ENCODE measurements around the gene NEK4.

The NEK4 gene

DNA sequence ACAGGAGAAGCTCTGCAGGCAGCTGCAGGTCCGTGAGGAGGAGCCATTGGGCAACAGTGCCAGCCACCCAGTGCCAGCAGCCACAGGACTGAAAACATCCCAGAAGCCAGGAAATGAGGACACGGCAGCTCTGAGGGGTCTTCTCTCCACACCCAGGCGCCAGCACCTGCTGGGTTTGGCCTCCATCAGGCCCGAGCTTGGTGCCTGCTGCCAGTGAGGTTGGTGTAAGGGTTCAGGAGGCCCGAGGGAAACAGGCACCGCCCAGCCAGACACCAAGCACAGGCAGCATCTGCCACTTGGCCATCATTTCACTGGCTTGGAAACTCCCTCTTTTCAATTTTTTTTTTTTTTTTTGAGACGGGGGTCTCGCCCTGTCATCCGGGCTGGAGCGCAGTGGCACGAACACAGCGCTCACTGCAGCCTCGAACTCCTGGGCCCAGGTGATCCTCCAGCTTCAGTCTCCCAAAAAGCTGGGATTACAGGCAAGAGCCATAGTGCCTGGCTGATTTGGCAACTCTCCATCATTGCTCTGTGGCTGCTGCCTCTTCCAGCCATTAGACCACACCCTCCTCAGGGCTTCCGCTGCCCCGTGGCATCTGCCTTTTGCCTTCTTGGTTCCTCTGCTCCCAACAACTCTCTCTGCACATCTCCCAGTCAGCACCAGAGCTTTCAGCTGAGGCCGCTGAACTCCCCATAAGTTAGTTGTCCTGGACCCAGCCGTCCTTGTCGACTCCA, 22.4 kb upstream of the NEK4 start:
- DNase-seq (ENCODE audit: low read depth in 2 of 2) = no peak

DNA sequence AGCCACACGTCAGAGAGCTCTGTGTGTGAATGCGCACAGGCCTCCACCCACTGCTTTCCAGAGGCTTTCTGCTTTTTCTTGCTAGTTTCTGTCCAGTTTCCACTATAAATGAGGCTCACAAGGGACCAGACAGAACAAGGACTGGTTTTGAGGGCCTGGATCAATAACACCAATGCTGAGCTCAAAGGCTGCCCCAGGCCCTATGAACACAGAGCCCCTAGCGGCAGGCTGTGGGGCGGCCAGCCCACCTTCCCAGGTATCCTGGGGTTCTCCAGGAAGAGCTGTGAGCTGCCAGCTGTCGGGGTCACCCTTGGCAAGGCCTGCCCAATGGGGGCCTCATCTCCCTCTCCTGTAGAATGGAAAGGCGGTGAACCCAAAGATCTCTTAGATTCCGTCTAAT, 21.7 kb upstream of the NEK4 start:
- DNase-seq (ENCODE audit: low read depth in 2 of 2) = no peak

DNA sequence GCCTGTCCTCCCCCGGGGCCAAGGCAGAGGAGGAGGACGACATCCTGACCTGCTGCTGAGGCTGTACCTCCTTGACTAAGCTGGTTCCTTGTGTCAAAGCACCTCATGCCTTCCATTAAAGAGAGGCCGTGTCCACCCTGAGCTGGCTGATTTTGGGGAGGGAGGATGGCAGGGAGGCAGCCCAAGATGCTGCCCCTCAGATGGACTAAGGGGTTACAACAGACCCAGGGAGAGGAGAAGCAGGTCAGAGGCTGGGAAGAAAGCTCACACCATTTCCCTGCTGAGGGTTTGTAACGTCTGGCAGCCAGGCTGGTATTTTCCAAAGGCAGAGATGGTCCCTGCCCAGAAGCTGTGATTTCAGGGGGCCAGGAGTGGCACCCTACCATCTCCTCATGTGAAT, 21.2 kb upstream of the NEK4 start:
- no peak for DNase-seq (ENCODE audit: low read depth in 2 of 2)

DNA sequence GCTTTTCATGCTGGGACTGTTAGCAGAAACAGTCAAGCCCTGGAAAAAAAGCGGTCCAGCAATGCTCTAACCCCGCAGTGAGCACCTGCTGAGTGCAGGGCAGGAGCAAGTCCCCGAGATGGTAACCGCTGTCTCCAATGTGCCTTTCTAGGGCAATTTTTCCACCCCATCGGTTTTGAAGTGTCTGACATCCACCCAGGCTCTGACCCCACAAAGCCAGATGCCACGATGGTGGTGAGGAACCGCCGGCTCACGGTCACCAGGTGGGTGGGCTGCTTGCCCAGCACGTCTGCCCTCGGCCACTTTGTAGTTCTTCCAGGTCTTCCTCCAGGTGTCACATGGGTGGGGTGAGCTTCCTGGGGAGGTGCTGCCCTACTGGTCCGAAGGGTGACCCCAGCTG, 20.6 kb upstream of the NEK4 start:
- no peak for DNase-seq (ENCODE audit: low read depth in 2 of 2)

DNA sequence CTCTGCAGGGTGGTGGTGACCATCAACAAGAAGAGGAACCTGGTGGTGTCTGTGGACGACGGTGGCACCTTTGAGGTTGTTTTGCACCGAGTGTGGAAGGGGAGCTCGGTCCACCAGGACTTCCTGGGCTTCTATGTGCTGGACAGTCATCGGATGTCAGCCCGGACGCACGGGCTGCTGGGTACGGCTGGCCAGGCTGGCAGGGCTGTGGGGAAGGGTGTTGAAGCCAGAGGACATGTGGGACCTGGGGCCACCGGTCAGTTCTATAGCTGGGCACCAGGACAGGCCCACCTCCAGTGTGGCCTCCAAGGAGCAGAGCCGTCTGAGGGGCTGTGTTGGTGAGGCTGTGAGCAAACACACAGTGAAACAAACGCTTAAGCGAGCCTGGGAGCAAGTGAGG, 20.0 kb upstream of the NEK4 start:
- DNase-seq (ENCODE audit: low read depth in 2 of 2) = no peak

DNA sequence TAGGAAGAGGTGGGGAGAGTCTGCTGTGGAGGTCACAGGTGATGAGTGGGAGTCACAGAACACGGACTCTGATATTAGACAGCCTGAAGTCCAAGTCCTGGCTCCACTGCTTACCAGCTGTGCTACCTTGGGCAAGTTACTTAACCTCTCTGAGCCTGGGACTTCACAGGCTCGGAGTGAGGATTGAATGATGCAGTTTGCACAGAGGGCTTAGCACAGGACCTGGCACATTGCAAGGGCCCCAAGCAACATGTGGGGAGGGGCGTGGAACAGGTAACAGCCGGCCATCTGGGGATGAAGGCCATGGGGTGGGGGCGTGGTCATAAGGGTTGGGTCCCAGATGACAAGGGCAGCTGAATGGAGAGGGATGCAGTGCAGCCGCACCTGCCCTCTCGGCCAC, 19.6 kb upstream of the NEK4 start:
- no peak for DNase-seq (ENCODE audit: low read depth in 2 of 2)

DNA sequence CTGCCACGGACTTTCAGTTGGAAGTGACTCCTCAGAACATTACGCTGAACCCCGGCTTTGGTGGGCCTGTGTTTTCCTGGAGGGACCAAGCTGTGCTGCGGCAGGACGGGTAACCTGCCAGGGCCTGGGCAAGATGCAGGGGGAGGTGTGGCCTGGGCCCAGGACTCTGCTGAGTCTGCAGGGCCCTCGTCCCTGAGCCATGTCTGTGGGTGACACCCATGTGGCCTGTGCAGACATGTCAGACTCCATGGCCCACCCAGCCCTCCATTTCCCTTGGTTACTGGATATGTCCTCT, 19.0 kb upstream of the NEK4 start:
- no peak for DNase-seq (ENCODE audit: low read depth in 2 of 2)

DNA sequence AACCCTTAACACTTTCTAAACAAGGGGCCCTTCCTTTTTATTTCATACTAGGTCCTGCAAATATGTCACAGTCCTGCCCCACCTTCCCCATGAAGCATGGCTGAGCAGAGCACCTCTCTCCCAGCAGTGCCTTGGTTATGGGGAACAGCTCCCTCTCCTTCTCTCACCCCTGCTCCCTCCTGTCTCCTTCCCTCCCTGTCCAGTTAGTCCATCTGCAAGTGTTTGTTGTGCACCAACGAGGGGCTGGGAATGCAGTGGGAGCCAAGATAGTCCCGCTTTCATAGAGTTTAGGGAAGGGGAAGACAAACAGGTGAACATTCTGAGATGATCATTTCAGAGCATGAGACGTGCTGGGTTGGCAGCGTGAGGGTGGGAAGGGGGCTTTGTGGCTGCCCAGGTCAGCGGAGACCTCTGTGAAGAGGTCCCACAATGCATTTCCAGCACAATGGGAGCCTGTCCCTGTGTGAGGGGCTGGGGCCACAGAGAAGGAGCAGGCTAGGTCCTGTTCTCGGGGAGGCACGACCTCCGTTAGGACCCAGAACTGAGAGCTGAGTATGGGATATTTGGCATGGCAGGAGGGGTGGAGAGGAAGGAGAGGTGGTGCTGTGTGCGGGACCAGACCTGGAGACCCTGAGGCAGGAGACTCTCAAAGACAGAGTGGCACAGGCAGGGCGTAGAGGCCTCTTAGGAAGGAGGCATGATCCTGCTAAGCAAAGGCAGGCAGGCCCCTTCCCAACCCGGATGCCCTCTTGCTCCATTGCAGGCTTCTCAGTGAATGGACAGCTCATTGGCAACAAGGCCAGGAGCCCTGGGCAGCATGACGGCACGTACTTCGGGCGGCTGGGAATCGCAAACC, 18.4 kb upstream of the NEK4 start:
- DNase-seq (ENCODE audit: low read depth in 2 of 2) = no peak

DNA sequence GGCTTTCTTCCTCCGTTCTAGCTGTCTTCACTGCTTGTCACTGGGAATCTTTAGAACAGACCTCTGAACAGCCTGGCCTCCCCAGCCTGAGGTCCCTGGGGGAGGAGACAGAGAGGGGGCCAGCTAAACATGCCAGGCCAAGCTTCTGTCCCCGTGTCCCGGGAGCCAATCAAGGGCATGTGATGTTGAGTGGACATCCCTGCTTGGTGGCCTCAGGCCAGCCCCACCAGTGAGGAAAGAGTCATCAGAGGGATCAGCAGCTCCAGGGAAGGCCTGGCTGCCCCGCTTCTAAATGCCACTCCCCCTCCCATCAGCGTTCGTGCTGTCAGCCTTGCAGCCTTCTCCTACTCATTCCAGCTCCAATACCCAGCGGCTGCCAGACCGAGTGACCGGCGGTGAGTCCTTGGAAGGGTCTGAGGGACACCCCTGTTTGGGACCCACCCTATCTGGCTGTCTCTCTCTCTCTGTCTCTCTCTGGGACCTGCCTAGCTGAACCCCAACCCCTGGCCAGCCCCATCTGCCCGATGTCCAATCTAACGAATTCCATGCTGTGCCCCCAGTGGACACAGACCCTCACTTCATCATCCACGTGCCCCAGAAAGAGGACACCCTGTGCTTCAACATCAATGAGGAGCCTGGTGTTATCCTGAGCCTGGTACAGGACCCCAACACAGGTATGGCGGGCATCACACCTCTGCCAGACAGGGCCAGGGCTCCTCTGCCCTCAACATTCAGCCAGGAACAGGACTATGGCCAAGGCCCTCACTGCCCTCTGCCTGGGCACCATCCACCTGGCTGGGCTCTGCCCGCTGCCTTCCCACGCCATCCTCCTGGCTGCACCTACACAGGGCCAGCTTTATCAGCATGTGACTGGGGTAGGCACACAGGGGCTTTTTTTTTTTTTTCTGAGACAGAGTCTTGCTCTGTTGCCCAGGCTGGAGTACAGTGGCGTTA, 17.2 kb upstream of the NEK4 start:
- no peak for DNase-seq (ENCODE audit: low read depth in 2 of 2)

DNA sequence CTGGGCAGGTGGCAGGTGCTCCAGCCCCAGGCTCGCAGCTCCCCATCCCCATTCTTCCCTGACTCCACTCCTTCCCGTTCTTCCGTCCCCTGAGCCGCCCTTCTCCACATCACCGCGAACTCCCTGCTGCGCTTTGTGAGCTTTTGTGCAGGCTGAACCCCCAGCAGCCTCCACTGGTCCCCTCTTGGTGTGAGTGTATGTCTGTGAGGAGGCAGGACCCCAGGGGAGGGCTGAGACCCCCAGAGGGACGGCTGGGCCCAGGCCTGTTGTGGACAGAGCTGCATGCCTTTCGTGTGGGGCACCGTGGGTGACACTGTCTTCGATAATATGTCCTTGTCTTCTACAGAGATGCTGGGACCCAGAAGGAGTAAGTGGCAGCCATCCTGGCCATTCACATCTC, 16.5 kb upstream of the NEK4 start:
- DNase-seq (ENCODE audit: low read depth in 2 of 2) = no peak

DNA sequence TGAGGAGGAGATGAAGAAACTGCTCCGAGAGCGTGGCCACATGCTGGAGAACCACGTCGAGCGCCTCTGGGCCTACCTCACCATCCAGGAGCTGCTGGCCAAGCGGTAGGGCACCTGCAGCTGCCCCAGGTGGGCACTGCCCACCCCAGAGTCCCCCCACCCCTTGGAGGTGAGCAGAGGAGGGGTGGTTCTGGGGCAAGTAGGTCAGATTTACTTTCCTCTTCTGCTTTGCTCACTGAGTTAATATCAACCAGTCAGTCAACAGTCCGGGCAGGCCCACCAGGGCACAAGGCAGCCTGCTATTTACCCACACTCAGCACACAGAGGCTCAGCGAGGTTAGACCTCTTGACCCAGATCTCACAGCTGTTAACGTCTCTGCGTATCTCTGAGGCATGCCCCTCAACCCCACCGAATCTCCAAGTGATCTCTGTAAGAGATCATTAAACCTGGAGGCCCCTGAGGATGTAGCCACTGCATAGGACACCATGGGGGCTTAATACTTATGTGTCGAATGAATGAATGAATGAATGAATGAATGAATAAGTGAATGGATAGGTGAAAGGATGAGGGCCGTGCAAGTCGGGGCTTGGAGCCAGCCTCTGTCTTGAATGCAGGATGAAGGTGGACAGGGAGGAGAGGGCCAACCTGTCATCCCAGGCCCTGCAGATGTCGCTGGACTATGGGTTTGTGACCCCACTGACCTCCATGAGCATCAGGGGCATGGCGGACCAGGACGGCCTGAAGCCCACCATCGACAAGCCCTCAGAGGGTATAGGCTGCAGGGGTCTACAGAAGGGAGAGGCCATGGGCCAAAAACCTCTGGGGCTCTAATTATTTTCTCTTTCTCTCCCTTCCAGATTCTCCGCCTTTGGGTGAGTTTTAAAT, 15.8 kb upstream of the NEK4 start:
- no peak for DNase-seq (ENCODE audit: low read depth in 2 of 2)

DNA sequence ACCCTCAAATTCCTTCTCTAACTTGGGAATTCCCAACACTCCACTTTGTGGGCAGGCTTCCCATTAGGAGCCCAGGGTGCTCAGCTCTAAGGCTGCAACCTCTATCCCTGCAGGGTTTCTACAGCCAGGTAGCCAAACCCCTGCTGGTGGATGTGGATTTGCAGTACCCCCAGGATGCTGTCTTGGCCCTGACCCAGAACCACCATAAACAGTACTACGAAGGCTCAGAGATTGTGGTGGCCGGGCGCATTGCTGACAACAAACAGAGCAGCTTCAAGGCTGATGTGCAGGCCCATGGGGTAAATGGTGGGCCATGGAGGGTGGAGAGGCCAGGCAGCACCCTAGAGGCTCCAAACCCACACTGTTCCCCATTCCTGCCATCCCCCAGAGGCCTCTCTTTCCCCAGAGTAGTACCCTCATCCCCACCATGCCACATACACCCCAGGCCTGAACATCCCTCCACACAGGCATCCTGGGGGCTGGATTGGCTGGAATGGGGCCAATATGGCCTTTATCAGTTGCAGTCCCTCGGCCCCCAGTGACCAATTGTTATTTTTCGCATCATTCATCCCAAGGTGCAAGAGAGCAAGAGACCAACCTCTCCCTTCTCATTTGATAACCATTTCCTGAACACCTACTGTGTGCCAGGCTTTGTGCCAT, 14.3 kb upstream of the NEK4 start:
- no peak for DNase-seq (ENCODE audit: low read depth in 2 of 2)

DNA sequence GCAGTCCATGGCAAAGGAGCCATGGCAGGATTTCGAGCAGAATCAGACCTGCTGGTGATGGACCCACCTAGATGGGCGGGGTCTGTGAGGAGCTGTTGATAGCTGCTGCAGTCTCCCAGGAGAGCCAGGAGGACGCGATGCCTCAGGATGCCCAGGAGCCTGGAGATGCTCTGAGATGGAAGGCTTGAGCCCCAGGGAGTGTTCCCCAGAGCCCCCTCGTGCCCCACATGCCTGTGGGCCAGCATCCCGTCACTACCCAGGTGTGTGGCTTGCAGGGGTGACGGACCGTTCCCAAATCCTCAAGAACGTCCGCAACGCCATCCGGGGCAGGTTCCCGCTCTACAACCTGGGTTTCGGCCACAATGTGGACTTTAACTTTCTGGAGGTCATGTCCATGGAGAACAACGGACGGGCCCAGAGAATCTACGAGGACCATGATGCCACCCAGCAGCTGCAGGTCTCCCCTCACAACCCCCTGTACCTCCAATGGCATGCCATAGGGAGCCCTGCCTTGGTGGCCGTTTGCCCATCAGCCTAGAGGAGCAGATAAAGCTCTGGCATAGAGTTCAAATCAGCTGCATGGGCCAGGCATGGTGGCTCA, 13.4 kb upstream of the NEK4 start:
- no peak for DNase-seq (ENCODE audit: low read depth in 2 of 2)

DNA sequence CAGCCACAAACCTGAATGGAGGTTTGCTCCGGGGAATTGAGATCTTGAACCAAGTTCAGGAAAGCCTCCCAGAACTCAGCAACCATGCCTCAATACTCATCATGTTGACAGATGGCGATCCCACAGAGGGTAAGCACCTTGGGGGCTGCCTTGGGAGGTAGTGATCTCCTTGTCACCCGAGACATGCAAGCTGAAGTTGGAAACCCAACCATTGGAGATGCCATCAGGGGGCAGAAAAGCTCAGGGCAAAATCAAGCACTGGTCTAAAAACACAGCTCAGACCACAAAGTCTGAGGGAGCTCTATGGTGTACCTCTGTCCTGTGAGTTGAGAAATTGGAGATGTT, 12.4 kb upstream of the NEK4 start:
- no peak for DNase-seq (ENCODE audit: low read depth in 2 of 2)

DNA sequence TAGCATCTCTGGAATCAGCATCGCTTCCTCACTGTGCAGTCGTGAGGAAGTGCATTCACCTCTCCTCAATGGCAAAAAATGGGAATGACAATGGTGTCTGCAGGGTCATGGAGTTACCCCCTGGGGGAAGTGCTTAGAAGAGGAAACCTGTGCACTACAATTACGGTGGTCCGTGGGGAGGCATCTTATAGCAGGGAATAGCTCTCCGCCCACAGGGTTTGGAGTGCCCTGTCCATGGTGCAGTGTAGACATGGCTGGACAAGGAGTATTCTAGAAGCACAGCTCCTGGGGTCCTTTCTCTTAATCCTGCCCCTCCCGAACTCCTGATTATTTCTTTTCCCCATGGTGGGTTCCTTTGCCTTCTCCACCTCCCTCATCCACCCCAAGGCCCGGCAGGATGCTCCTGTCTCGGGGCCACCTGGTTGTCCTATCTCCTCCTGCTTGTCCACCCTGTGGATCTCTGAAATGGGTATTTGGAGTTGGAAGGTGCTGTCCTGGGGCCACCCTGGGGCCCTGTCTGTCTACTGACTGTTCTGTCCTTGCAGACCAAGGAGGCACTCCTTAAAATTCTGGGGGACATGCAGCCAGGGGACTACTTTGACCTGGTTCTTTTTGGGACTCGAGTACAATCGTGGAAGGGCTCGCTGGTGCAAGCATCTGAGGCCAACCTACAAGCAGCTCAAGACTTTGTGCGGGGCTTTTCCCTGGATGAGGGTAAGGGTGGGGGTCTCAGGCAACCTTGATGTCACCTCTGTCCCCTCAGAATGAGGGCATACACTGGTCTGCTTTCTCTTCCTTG, 11.9 kb upstream of the NEK4 start:
- DNase-seq (ENCODE audit: low read depth in 2 of 2) = no peak

DNA sequence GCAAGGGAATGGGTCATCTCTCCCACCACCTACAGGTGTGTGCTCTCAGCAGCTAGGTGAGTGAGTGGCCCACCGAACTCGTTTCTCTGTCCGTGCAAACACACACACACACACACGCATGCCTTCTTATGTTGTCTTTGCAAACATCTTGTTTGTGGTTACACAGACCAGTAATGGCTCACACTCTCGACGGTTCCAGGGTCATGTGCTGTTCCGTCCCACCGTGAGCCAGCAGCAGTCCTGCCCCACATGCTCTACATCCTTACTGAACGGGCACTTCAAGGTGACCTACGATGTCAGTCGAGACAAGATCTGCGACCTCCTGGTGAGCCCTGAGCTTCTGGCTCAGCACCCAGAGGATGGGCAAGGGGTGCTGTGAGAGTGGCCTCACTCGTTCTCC, 11.0 kb upstream of the NEK4 start:
- no peak for DNase-seq (ENCODE audit: low read depth in 2 of 2)

DNA sequence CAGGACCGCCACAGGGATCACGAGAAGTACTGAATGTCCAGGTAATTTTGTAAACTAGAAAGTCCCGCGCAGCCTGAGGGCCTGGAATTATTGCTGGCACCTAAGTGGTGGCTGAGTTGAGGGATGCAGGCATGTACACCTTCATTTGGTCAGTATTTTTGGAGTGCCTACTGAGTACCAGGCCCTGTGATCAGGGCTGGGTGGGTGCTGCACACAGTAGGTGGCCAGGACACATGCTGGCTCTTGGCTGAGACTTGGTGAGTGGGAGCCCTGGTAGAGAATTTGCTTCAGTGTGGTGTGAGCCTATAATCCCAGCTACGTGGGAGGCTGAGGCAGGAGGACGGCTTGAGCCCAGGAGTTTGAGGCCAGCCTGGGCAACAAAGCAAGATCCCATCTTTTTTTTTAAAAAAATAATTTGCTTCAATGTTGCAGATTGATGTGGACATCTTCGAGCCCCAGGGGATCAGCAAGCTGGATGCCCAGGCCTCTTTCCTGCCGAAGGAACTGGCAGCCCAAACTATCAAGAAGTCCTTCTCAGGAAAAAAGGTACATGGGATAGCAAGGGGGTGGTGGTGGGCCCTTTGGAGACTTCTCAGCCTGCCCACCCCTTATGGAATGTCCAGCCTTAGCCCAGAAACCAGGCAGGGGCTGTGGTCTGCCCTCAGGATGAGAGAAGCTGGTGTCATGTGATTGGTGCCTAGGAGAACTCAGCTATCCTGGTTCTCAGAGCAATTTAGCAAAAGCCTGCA, 9.3 kb upstream of the NEK4 start:
- no peak for DNase-seq (ENCODE audit: low read depth in 2 of 2)

DNA sequence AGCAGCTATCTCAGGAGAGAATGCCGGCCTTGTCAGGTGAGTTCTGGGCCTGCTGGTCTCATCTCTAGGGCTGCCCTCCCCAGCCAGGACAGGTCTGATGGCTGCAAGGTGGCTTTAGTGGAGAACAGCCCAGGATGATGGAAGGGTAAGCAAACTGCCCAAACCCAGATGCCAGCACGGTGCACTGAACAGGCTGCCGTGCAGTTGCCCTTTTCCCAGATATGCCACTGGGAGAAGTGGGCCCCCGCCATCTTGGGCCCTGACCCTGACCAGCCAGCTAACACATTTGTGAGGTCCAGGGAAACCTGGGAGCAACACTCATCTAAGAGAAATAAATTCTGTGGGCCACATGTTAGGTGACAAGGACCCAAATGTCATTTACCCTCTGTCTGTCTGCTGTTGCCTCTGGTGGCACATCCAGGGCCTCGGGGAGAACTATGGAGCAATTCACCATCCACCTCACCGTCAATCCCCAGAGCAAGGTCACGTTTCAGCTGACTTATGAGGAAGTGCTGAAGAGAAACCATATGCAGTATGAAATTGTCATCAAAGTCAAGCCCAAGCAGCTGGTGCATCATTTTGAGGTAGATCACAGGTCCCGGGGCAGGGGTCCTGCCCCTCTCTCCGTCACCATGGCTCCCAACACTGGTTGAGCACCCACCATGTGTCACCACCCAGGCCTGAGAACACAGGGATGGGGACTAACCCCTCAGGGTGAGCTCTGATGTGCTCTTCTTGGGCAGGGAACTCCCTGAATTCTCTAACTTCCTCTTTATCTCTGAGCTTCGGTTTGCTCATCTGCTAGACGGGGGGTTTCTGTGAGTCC, 8.5 kb upstream of the NEK4 start:
- DNase-seq (ENCODE audit: low read depth in 2 of 2) = no peak
